B cell (primary cell): Measurements from ENCODE around the gene ITGAE. TPM values are rescaled to one million over a fixed set of nuclear protein-coding genes. Genes with fewer than 3 reads are reported as not detected.

Experiments used
- ATAC-seq: fragments of 200-7000 bp; cut with Tn5 transposase; one replicate; pipeline ENCODE4 v1.10.0; 2021; ENCODE audit warnings: low read depth, mild to moderate bottlenecking, moderate number of reproducible peaks, moderate library complexity
- CTCF ChIA-PET: fragments of 350-600 bp; sonication (Branson Sonifier 250); formaldehyde crosslinking; loops from one replicate; lab custom pipeline; 2021; ENCODE audit warnings: antibody characterized with exemption, inconsistent platforms; lab: Charles Lee
- POLR2A ChIA-PET: fragments of 350-600 bp; sonication (Branson Sonifier 250); formaldehyde crosslinking; loops from one replicate; lab custom pipeline; 2021; ENCODE audit warnings: antibody characterized with exemption; lab: Charles Lee
- DNase-seq: peaks from one replicate; pipeline ENCODE4 v3.0.0; 2013
- H2AFZ ChIP-seq: 2 replicates; pipeline ENCODE4 v1.6.1; 2012; ENCODE audit warnings: mild to moderate bottlenecking, low read depth, low read length; ENCODE audit not compliant: insufficient read depth, poor library complexity, severe bottlenecking
- H3K27ac ChIP-seq, 2 donors: 1 replicate in 1 of 2; 2 replicates in 1 of 2; pipeline ENCODE4 v1.5.1; 2012 to 2013; ENCODE audit warnings: low read length in 2 of 2, mild to moderate bottlenecking in 2 of 2, moderate library complexity in 1 of 2
- H3K27me3 ChIP-seq, 4 experiments: fragments of 200-600 bp in 1 of 4; sonication (generic) in 1 of 4; replicated peaks in 1 of 4; 1 replicate in 2 of 4; 2 replicates in 2 of 4; pipeline versions ENCODE4 v1.6.1 to v1.7.0; 2013 to 2016; ENCODE audit warnings: low read length in 3 of 4, mild to moderate bottlenecking in 2 of 4, mixed read lengths in 1 of 4, moderate library complexity in 1 of 4; ENCODE audit not compliant: insufficient read depth in 4 of 4, control insufficient read depth in 3 of 4; ENCODE audit errors: control extremely low read depth in 1 of 4
- H3K36me3 ChIP-seq, 2 experiments: replicated peaks in 1 of 2; 1 replicate in 1 of 2; 2 replicates in 1 of 2; pipeline versions ENCODE4 v1.6.1 to v1.7.1; 2013; ENCODE audit warnings: low read length in 1 of 2; ENCODE audit not compliant: insufficient read depth in 2 of 2, control insufficient read depth in 1 of 2; ENCODE audit errors: control extremely low read depth in 1 of 2, extremely low read depth in 1 of 2
- H3K4me1 ChIP-seq, 2 donors: fragments of 200-600 bp in 1 of 2; sonication (generic) in 1 of 2; 1 replicate in 1 of 2; 2 replicates in 1 of 2; pipeline versions ENCODE4 v1.5.1 to v1.6.1; 2013 to 2017; ENCODE audit warnings: low read length in 2 of 2; ENCODE audit not compliant: control insufficient read depth in 2 of 2, insufficient read depth in 2 of 2
- H3K4me2 ChIP-seq: replicated peaks from 2 replicates; pipeline ENCODE3; 2012; ENCODE audit warnings: mild to moderate bottlenecking, low read depth, low read length; ENCODE audit not compliant: poor library complexity, severe bottlenecking
- H3K4me3 ChIP-seq, 5 experiments: fragments of 200-600 bp in 1 of 5; sonication (generic) in 1 of 5; 1 replicate in 3 of 5; 2 replicates in 2 of 5; pipeline versions ENCODE4 v1.5.1 to v1.7.0; 2011 to 2016; ENCODE audit warnings: low read length in 4 of 5, mild to moderate bottlenecking in 4 of 5, low read depth in 2 of 5, control low read depth in 1 of 5, moderate library complexity in 1 of 5; ENCODE audit not compliant: insufficient read depth in 1 of 5; ENCODE audit errors: control extremely low read depth in 1 of 5, extremely low read depth in 1 of 5
- H3K79me2 ChIP-seq: fragments of 200-600 bp; sonication (generic); one replicate; pipeline ENCODE4 v1.6.0; 2016; ENCODE audit warnings: low read length; ENCODE audit not compliant: control insufficient read depth, insufficient read depth
- H3K9ac ChIP-seq: fragments of 200-600 bp; sonication (generic); 2 replicates; pipeline ENCODE4 v1.6.1; 2017; ENCODE audit warnings: mild to moderate bottlenecking, low read length, moderate library complexity
- H3K9me3 ChIP-seq, 3 donors: one replicate each; pipeline versions ENCODE4 v1.6.1 to v1.7.1; 2013; ENCODE audit warnings: low read length in 2 of 3; ENCODE audit not compliant: control insufficient read depth in 2 of 3, insufficient read depth in 1 of 3; ENCODE audit errors: control extremely low read depth in 1 of 3
- H4K20me1 ChIP-seq: 2 replicates; pipeline ENCODE4 v1.6.0; 2012; ENCODE audit warnings: mild to moderate bottlenecking, low read length; ENCODE audit not compliant: insufficient read depth, control insufficient read depth, poor library complexity, severe bottlenecking
- H3K27ac Mint-ChIP-seq: one replicate; pipeline ENCODE4 v1.8.0; 2021; ENCODE audit warnings: mixed read lengths
- H3K27me3 Mint-ChIP-seq: one replicate; pipeline ENCODE4 v1.8.0; 2021; ENCODE audit warnings: mixed read lengths
- H3K4me1 Mint-ChIP-seq: one replicate; pipeline ENCODE4 v1.8.0; 2021; ENCODE audit warnings: mixed read lengths
- H3K4me3 Mint-ChIP-seq: one replicate; pipeline ENCODE4 v1.8.0; 2021; ENCODE audit warnings: mixed read lengths
- H3K9me3 Mint-ChIP-seq: one replicate; pipeline ENCODE4 v1.8.0; 2022; ENCODE audit warnings: mixed read lengths; ENCODE audit not compliant: insufficient read depth
- CTCF ChIP-seq: fragments of 200-600 bp; IDR thresholded peaks from one replicate; pipeline ENCODE4 v1.8.0; 2022; ENCODE audit warnings: antibody characterized with exemption, mild to moderate bottlenecking
- EZH2 ChIP-seq: IDR thresholded peaks from 2 replicates; pipeline ENCODE4 v1.6.1; 2012; ENCODE audit warnings: borderline replicate concordance, low read depth, mild to moderate bottlenecking, moderate library complexity, low read length; ENCODE audit not compliant: insufficient read depth, poor library complexity, severe bottlenecking
- WGBS: methylation state at CpG from one replicate; pipeline ENCODE4 v1.1.5; 2013; ENCODE audit warnings: missing lambda C conversion rate; ENCODE audit not compliant: insufficient coverage; 5-methylcytosine and 5-hydroxymethylcytosine counted together
- intact Hi-C: fragments of 100-400 bp; cut with micrococcal nuclease; formaldehyde crosslinking; loops from one replicate; pipeline ENCODE4 v1.10.0; 2022
- polyA plus RNA-seq: library from polyadenylated mRNA; depleted of rRNA; stranded (reverse); fragments of >200 nt; gene quantifications from 2 replicates; pipeline ENCODE4 v1.2.3, GENCODE V29; 2012
- total RNA-seq, 2 donors: library from RNA; stranded (reverse); fragments of 120-200 nt in 1 of 2; gene quantifications; 1 replicate in 1 of 2; 2 replicates in 1 of 2; pipeline versions ENCODE4 v1.2.3 to v1.2.4, GENCODE V29; 2013 to 2022

ITGAE gene
- total and polyA plus RNA-seq, 2 donors (not counting 1 experiment from before 2014, with no cell fraction given) = 48.2 to 95.6 TPM

GRCh38 chr17:3668279-3669084 is 132.5 kb downstream of the ITGAE start, which contains the start of the genes EMC6 and TAX1BP3:
TSS of gene EMC6 (plus strand) at chr17:3668812. CDS start at chr17:3669147, 335 bp downstream.
TSS of gene TAX1BP3 (minus strand) at chr17:3668578. CDS start at chr17:3668526, 52 bp downstream.
- H4K20me1 ChIP-seq = peaks cover 28% of the 10 kb centered on the region
- no peaks in the 10 kb centered on the region for H3K9me3 ChIP-seq
- intact Hi-C loops = loop anchor here (1.0 to 5.0 kb wide), 3 partner anchors 14 to 1076 kb away; partner anchors contain the start of genes CTNS, PAFAH1B1 and SHPK
- under 1% methylated on average over 89 of the region's 89 CpGs for WGBS
- H3K36me3 ChIP-seq = peaks cover 0 to 2% of the 10 kb centered on the region in 2 experiments
- Mint-ChIP-seq H3K9me3 (no peaks in the 10 kb centered on the region), H3K27ac (peak within 1 kb of the TSS; percentile 94), H3K4me1 (peaks cover 33% of the 10 kb centered on the region), H3K27me3 (no peaks in the 10 kb centered on the region), H3K4me3 (peak within 1 kb of the TSS; percentile 96)
- peak; percentile 90 for ATAC-seq
- H3K79me2 ChIP-seq = peaks cover 11% of the 10 kb centered on the region
- peak within 1 kb of the TSS; percentile 90 for H3K4me2 ChIP-seq
- CTCF ChIA-PET = interaction anchor here (1.8 kb wide), 1 partner anchor 159 kb away, joined by 5 read pairs; no protein-coding TSS in a partner anchor
- H3K27ac ChIP-seq = peak within 1 kb of the TSS; percentile 74 to 86
- peak within 1 kb of the TSS; percentile 60 to 99 (median 98) for H3K4me3 ChIP-seq
- peak; percentile 99 for DNase-seq
- H3K27me3 ChIP-seq = no peaks in the 10 kb centered on the region
- H3K9ac ChIP-seq = peak within 1 kb of the TSS; percentile 95
- peaks cover 11 to 21% of the 10 kb centered on the region in 2 donors for H3K4me1 ChIP-seq
- H2AFZ ChIP-seq = peak within 1 kb of the TSS; percentile 84
- POLR2A ChIA-PET = interaction anchor here (0.5 to 1.5 kb wide), 4 partner anchors 9 to 59 kb away, joined by 3 to 4 read pairs (median 4); partner anchors contain the start of genes CTNS and SHPK
- no peak for TF ChIP-seq CTCF
- no peak for TF ChIP-seq EZH2
